B cell (primary cell): ENCODE measurements around the gene OLIG2.

Source experiments
- CTCF ChIP-seq: fragments of 200-600 bp; IDR thresholded peaks from one replicate; pipeline ENCODE4 v1.8.0; 2022; ENCODE audit warnings: antibody characterized with exemption, mild to moderate bottlenecking
- EZH2 ChIP-seq: IDR thresholded peaks from 2 replicates; pipeline ENCODE4 v1.6.1; 2012; ENCODE audit warnings: borderline replicate concordance, low read depth, mild to moderate bottlenecking, moderate library complexity, low read length; ENCODE audit not compliant: insufficient read depth, poor library complexity, severe bottlenecking

GRCh38 chr21:33070998-33071769 lies 45.4 kb downstream of the OLIG2 start:
- TF ChIP-seq CTCF (no peak), EZH2 (no peak)
